SU-DHL-6 (cell line): ENCODE measurements around the gene OCSTAMP.

Experiments used
- CTCF ChIP-seq: fragments of 200-600 bp; sonication (generic); IDR thresholded peaks from one replicate; pipeline ENCODE4 v1.5.1; 2017; ENCODE audit warnings: antibody characterized with exemption, mild to moderate bottlenecking, low read length, moderate library complexity; ENCODE audit not compliant: insufficient read depth, poor library complexity, severe bottlenecking
- EZH2phosphoT487 ChIP-seq: fragments of 200-600 bp; sonication (generic), shearing (Covaris generic); conservative IDR thresholded peaks from 2 replicates; pipeline ENCODE4 v1.6.1; 2018; ENCODE audit warnings: mild to moderate bottlenecking, antibody characterized with exemption, low read length, moderate library complexity, mixed read lengths

- TF ChIP-seq CTCF, result peak; percentile 46
- TF ChIP-seq EZH2phosphoT487, result no peak
Observed at GRCh38 chr20:46562373-46563169, 12.1 kb upstream of the OCSTAMP start.
